ENCODE data around the gene SMCR8.

DNA sequence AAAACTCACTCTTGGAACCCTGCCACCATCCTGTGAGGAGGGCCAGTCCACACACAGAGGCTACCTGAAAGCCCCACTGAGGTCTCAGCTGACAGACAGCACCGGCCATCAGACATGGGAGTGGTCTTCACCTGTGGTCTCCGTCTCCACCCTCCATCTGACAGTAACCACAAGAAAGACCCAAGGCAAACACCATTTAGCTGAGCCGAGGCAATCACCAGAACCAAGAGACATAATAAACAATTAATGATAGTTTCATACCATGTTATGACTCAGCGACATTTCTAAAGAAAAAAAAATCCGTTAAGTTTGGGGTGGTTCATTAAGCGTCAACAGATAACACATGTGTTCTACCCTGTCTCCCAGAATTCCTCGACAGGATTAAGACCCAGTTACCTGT lies 56.4 kb downstream of the SMCR8 start:
- TF ChIP-seq, protein P1, sequence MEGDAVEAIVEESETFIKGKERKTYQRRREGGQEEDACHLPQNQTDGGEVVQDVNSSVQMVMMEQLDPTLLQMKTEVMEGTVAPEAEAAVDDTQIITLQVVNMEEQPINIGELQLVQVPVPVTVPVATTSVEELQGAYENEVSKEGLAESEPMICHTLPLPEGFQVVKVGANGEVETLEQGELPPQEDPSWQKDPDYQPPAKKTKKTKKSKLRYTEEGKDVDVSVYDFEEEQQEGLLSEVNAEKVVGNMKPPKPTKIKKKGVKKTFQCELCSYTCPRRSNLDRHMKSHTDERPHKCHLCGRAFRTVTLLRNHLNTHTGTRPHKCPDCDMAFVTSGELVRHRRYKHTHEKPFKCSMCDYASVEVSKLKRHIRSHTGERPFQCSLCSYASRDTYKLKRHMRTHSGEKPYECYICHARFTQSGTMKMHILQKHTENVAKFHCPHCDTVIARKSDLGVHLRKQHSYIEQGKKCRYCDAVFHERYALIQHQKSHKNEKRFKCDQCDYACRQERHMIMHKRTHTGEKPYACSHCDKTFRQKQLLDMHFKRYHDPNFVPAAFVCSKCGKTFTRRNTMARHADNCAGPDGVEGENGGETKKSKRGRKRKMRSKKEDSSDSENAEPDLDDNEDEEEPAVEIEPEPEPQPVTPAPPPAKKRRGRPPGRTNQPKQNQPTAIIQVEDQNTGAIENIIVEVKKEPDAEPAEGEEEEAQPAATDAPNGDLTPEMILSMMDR (IDR thresholded peaks at IDR 0.05; ENCODE audit: insufficient read depth, low read length): no peak
- TF ChIP-seq POLR2AphosphoS5 (IDR thresholded peaks at IDR 0.05; ENCODE audit: low read depth): no peak

Data from HL-60 (cell line).